Skeletal muscle satellite cell (primary cell): Measurements from ENCODE around the gene QPRT.
"Not testable (repeated sequence)": the region's sequence is repeated elsewhere in the genome, so short reads cannot be mapped to it uniquely, and the experiment has no call there.

Experiments used
- H3K27me3 ChIP-seq: 2 replicates; pipeline ENCODE4 v1.7.0; 2013; ENCODE audit warnings: low read length; ENCODE audit not compliant: control insufficient read depth, insufficient read depth
- H3K36me3 ChIP-seq: 2 replicates; pipeline ENCODE4 v1.7.0; 2013; ENCODE audit warnings: mild to moderate bottlenecking, control low read depth, low read length; ENCODE audit not compliant: insufficient read depth
- H3K4me1 ChIP-seq: 2 replicates; pipeline ENCODE4 v1.7.0; 2013; ENCODE audit warnings: low read length; ENCODE audit not compliant: control insufficient read depth, insufficient read depth
- H3K4me2 ChIP-seq: 2 replicates; pipeline ENCODE4 v1.7.0; 2013; ENCODE audit warnings: mild to moderate bottlenecking, low read length
- H3K4me3 ChIP-seq: 2 replicates; pipeline ENCODE4 v1.7.0; 2013; ENCODE audit warnings: low read length
- H3K9ac ChIP-seq: 2 replicates; pipeline ENCODE4 v1.7.0; 2013; ENCODE audit warnings: mild to moderate bottlenecking, low read depth, low read length, moderate library complexity
- H3K9me3 ChIP-seq: replicated peaks from 2 replicates; pipeline ENCODE4 v1.7.0; 2013; ENCODE audit warnings: mild to moderate bottlenecking, control low read depth, low read length

The QPRT gene

GRCh38 chr16:29683543-29684090 is 4.6 kb downstream of the QPRT start:
- Histone ChIP-seq H3K27me3 (peaks cover 5% of the 10 kb centered on the region), H3K4me2 (no peak overlapping the region), H3K9ac (no peak overlapping the region), H3K36me3 (no peaks in the 10 kb centered on the region), H3K4me3 (no peak overlapping the region), H3K4me1 (peaks cover 6% of the 10 kb centered on the region), H3K9me3 (no peaks in the 10 kb centered on the region)

GRCh38 chr16:29684679-29685078 is 5.7 kb downstream of the QPRT start:
- Histone ChIP-seq H3K9me3 (no peaks in the 10 kb centered on the region), H3K27me3 (peaks cover 5% of the 10 kb centered on the region), H3K4me2 (no peak overlapping the region), H3K4me3 (no peak overlapping the region), H3K36me3 (no peaks in the 10 kb centered on the region), H3K9ac (no peak overlapping the region), H3K4me1 (peaks cover under 1% of the 10 kb centered on the region)

DNA sequence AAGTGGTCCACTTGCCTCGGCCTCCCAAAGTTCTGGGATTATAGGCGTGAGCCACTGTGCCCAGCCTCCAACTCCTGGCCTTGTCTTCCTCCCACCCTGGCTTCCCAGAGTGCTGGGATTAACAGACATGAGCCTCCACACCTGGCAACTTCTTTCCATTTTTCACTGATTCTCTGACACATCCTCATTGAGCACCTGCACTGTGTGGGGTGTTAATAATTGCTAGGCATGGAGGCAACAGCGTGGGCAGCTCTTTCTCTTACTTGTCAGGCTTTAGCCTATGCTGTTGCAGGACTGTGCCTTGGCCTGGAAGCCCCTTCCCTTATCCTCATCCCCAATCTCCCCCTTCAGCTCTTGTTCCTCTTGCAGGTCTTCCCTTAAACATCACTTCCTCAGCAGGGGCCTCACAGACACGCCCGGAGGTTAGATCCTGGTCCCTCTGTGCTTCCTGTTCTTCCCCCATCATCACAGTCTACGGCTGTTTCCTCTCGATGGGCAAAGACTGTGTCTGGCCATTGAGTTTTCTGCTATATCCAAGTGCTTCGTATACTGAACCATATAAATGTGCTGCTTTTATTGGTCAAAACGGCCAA is 7.9 kb downstream of the QPRT start:
- Histone ChIP-seq H3K4me1 (no peaks in the 10 kb centered on the region), H3K36me3 (no peaks in the 10 kb centered on the region)

DNA sequence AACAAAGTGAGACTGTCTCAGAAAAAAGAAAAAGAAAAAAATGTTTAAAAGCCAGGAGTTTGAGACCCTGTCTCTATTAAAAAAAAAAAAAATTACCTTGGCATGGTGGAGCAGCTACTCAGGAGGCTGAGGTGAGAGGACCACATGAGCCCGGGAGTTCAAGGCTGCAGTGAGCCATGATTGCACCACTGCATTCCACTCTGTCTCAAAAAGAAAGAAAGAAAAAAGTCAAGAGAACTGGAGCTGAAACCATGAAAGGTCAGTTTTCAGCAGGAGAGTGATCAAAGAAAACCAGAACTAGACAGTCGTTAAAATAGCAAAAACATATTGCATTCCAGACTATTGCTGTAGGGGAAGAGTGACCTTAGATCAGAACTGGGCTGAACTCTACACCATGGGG is 8.8 kb downstream of the QPRT start:
- Histone ChIP-seq H3K27me3 (peaks cover 5% of the 10 kb centered on the region), H3K4me1 (no peaks in the 10 kb centered on the region), H3K9me3 (no peaks in the 10 kb centered on the region), H3K36me3 (no peaks in the 10 kb centered on the region), H3K4me2 (no peak overlapping the region), H3K9ac (no peak overlapping the region), H3K4me3 (no peak overlapping the region)

More for the DNA sequence above, 7.9 kb downstream of the QPRT start:
- Histone ChIP-seq H3K9me3 (no peaks in the 10 kb centered on the region), H3K4me3 (no peak overlapping the region), H3K4me2 (no peak overlapping the region), H3K9ac (no peak overlapping the region), H3K27me3 (peaks cover 5% of the 10 kb centered on the region)

GRCh38 chr16:29688172-29688571 is 9.2 kb downstream of the QPRT start:
- Histone ChIP-seq H3K9me3 (no peaks in the 10 kb centered on the region), H3K4me2 (no peak overlapping the region), H3K4me3 (no peak overlapping the region), H3K4me1 (no peaks in the 10 kb centered on the region), H3K36me3 (no peaks in the 10 kb centered on the region), H3K27me3 (peaks cover 5% of the 10 kb centered on the region), H3K9ac (no peak overlapping the region)

GRCh38 chr16:29689490-29690351 is 10.7 kb downstream of the QPRT start:
- H3K36me3 ChIP-seq, H3K4me2 ChIP-seq, H3K4me3 ChIP-seq, H3K9ac ChIP-seq, H3K4me1 ChIP-seq, H3K27me3 ChIP-seq, H3K9me3 ChIP-seq: not testable (repeated sequence)

GRCh38 chr16:29692606-29693005 is 13.6 kb downstream of the QPRT start:
- not testable (repeated sequence) for H3K36me3 ChIP-seq, H3K4me3 ChIP-seq, H3K9ac ChIP-seq, H3K27me3 ChIP-seq, H3K4me1 ChIP-seq, H3K9me3 ChIP-seq, H3K4me2 ChIP-seq

DNA sequence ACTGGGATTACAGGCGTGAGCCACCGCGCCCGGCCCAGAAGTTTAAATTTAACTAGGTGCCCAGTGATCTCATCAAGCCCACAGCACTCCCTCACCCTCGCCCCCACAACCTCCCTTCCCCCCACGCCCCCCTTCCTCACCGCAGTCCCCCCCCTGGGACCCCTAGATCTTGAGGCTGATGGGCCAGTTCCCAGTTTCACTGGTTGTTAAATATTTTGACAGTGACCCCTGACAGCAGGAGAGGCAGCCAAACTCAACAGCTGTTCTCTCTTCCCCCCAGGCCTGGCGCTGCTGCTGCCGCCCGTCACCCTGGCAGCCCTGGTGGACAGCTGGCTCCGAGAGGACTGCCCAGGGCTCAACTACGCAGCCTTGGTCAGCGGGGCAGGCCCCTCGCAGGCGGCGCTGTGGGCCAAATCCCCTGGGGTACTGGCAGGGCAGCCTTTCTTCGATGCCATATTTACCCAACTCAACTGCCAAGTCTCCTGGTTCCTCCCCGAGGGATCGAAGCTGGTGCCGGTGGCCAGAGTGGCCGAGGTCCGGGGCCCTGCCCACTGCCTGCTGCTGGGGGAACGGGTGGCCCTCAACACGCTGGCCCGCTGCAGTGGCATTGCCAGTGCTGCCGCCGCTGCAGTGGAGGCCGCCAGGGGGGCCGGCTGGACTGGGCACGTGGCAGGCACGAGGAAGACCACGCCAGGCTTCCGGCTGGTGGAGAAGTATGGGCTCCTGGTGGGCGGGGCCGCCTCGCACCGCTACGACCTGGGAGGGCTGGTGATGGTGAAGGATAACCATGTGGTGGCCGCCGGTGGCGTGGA is 15.6 kb downstream of the QPRT start:
- Histone ChIP-seq H3K36me3 (no peaks in the 10 kb centered on the region), H3K27me3 (peaks cover 3% of the 10 kb centered on the region), H3K4me3 (no peak overlapping the region), H3K9me3 (no peaks in the 10 kb centered on the region), H3K4me1 (peaks cover 9% of the 10 kb centered on the region), H3K9ac (no peak overlapping the region), H3K4me2 (peak overlapping the region; percentile 54)

GRCh38 chr16:29695675-29696074 is 16.7 kb downstream of the QPRT start:
- not testable (repeated sequence) for H3K9ac ChIP-seq

GRCh38 chr16:29696881-29697331 is 17.9 kb downstream of the QPRT start:
- Histone ChIP-seq H3K9me3 (no peaks in the 10 kb centered on the region), H3K4me2 (no peak overlapping the region), H3K27me3 (peaks cover 3% of the 10 kb centered on the region), H3K4me3 (no peak overlapping the region), H3K36me3 (no peaks in the 10 kb centered on the region), H3K4me1 (peaks cover 9% of the 10 kb centered on the region), H3K9ac (no peak overlapping the region)

More at GRCh38 chr16:29695675-29696074, 16.7 kb downstream of the QPRT start:
- not testable (repeated sequence) for H3K4me2 ChIP-seq, H3K27me3 ChIP-seq, H3K36me3 ChIP-seq, H3K9me3 ChIP-seq, H3K4me3 ChIP-seq, H3K4me1 ChIP-seq

DNA sequence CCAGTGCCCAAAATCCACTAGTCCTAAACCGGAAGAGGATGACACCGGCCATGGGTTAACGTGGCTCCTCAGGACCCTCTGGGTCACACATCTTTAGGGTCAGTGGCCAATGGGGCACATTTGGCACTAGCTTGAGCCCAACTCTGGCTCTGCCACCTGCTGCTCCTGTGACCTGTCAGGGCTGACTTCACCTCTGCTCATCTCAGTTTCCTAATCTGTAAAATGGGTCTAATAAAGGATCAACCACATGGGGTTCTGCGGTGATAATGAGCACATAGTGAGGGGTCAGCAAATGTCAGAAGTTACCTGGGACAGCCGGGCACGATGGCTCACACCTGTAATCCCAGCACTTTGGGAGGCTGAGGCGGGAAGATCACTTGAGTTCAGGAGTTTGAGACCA is 18.4 kb downstream of the QPRT start:
- Histone ChIP-seq H3K27me3 (peaks cover 3% of the 10 kb centered on the region), H3K4me2 (no peak overlapping the region), H3K4me3 (no peak overlapping the region), H3K4me1 (peaks cover 9% of the 10 kb centered on the region), H3K9ac (no peak overlapping the region), H3K36me3 (no peaks in the 10 kb centered on the region), H3K9me3 (no peaks in the 10 kb centered on the region)
